SK-N-SH treated with all-trans-retinoic acid at 6 μM for 48 hours (cell line): ENCODE measurements around the gene SHOC1.

Experiments used
- BACH2 ChIP-seq: fragments of 250-450 bp; sonication (Bioruptor Pico); IDR thresholded peaks from 2 replicates; pipeline ENCODE4 v1.9.0; 2021; ENCODE audit warnings: mild to moderate bottlenecking, borderline replicate concordance
- CREB5 ChIP-seq: fragments of 250-450 bp; sonication (Bioruptor Pico); IDR thresholded peaks from 2 replicates; pipeline ENCODE4 v1.5.1; 2020; ENCODE audit warnings: low read depth, mild to moderate bottlenecking, moderate library complexity
- ISL1 ChIP-seq: fragments of 250-450 bp; sonication (Bioruptor Pico); IDR thresholded peaks from 2 replicates; pipeline ENCODE4 v2.1.2; 2022; ENCODE audit warnings: mild to moderate bottlenecking, moderate library complexity
- PATZ1 ChIP-seq: fragments of 250-450 bp; sonication (Bioruptor Pico); IDR thresholded peaks from 2 replicates; pipeline ENCODE4 v1.8.0; 2020; ENCODE audit warnings: mild to moderate bottlenecking, moderate library complexity, borderline replicate concordance
- POU6F1 ChIP-seq: fragments of 250-450 bp; sonication (Bioruptor Pico); IDR thresholded peaks from 2 replicates; pipeline ENCODE4 v1.8.0; 2021; ENCODE audit warnings: low read depth, mild to moderate bottlenecking, moderate library complexity, borderline replicate concordance
- PPARA ChIP-seq: fragments of 250-450 bp; sonication (Bioruptor Pico); IDR thresholded peaks from 2 replicates; pipeline ENCODE4 v1.5.0; 2020; ENCODE audit warnings: mild to moderate bottlenecking, borderline replicate concordance
- RARB ChIP-seq: fragments of 250-450 bp; sonication (Bioruptor Pico); IDR thresholded peaks from 2 replicates; pipeline ENCODE4 v1.8.0; 2021; ENCODE audit warnings: mild to moderate bottlenecking, moderate library complexity
- SNAI2 ChIP-seq: fragments of 250-450 bp; sonication (Bioruptor Pico); IDR thresholded peaks from 2 replicates; pipeline ENCODE4 v1.5.0; 2020; ENCODE audit warnings: mild to moderate bottlenecking, moderate library complexity
- TCF4 ChIP-seq: fragments of 250-450 bp; sonication (Bioruptor Pico); IDR thresholded peaks from 2 replicates; pipeline ENCODE4 v1.8.0; 2021; ENCODE audit warnings: mild to moderate bottlenecking, moderate library complexity, borderline replicate concordance
- TOX ChIP-seq: fragments of 250-450 bp; sonication (Bioruptor Pico); IDR thresholded peaks from 2 replicates; pipeline ENCODE4 v1.8.0; 2021; ENCODE audit warnings: mild to moderate bottlenecking, moderate library complexity, borderline replicate concordance
- ZFP30 ChIP-seq: fragments of 450-650 bp; formaldehyde crosslinking; IDR thresholded peaks from 2 replicates; pipeline ENCODE4 v1.5.0; 2022; ENCODE audit warnings: mild to moderate bottlenecking, moderate library complexity
- ZNF565 ChIP-seq: fragments of 450-650 bp; formaldehyde crosslinking; conservative IDR thresholded peaks from 2 replicates; pipeline ENCODE4 v1.5.0; 2020; ENCODE audit warnings: low read depth, mild to moderate bottlenecking, moderate library complexity

GRCh38 chr9:111754800-111755199 lies 39.9 kb downstream of the SHOC1 start:
- TF ChIP-seq PATZ1 (CRISPR knock-in tag): no peak
- no peak for TF ChIP-seq CREB5
- TF ChIP-seq TCF4 (CRISPR knock-in tag): no peak
- no peak for TF ChIP-seq ZFP30 (CRISPR knock-in tag)
- TF ChIP-seq RARB (CRISPR knock-in tag): no peak
- TF ChIP-seq PPARA (CRISPR knock-in tag): no peak
- TF ChIP-seq SNAI2 (CRISPR knock-in tag): no peak
- TF ChIP-seq TOX (CRISPR knock-in tag): no peak
- no peak for TF ChIP-seq ISL1
- TF ChIP-seq BACH2 (CRISPR knock-in tag): no peak
- TF ChIP-seq ZNF565 (CRISPR knock-in tag): no peak
- no peak for TF ChIP-seq POU6F1 (CRISPR knock-in tag)
